Natural killer cell (primary cell): ENCODE data around the gene CPSF3. TPM values are rescaled to one million over a fixed set of nuclear protein-coding genes. Genes with fewer than 3 reads are reported as not detected.

Source experiments
- ATAC-seq, 3 donors: fragments of 150-1000 bp in 2 of 3; fragments of 200-7000 bp in 1 of 3; cut with Tn5 transposase; 1 replicate in 1 of 3; 2 replicates in 2 of 3; pipeline ENCODE4 v1.10.0; 2021; ENCODE audit warnings: mild to moderate bottlenecking in 2 of 3, moderate library complexity in 2 of 3
- DNase-seq, 2 donors: peaks; one replicate each; pipeline versions ENCODE4 v3.0.0 to v3.0.0-alpha.2; 2013 to 2021; ENCODE audit warnings: mixed read lengths in 1 of 2
- H3K27ac ChIP-seq: one replicate; pipeline ENCODE4 v1.5.1; 2013; ENCODE audit warnings: mild to moderate bottlenecking, low read length
- H3K27me3 ChIP-seq: one replicate; pipeline ENCODE4 v1.6.1; 2013; ENCODE audit warnings: low read length; ENCODE audit not compliant: control insufficient read depth, insufficient read depth
- H3K36me3 ChIP-seq: one replicate; pipeline ENCODE4 v1.6.1; 2013; ENCODE audit warnings: low read length; ENCODE audit not compliant: control insufficient read depth, insufficient read depth
- H3K4me1 ChIP-seq: one replicate; pipeline ENCODE4 v1.6.1; 2013; ENCODE audit warnings: low read length; ENCODE audit not compliant: control insufficient read depth, insufficient read depth
- H3K4me3 ChIP-seq: one replicate; pipeline ENCODE4 v1.5.1; 2013; ENCODE audit warnings: low read length
- H3K9me3 ChIP-seq: one replicate; pipeline ENCODE4 v1.6.1; 2013; ENCODE audit warnings: low read length; ENCODE audit not compliant: control insufficient read depth, insufficient read depth
- H3K27ac Mint-ChIP-seq, 2 donors: one replicate each; pipeline ENCODE4 v1.8.0; 2022; ENCODE audit warnings: mild to moderate bottlenecking in 2 of 2, mixed read lengths in 2 of 2, moderate library complexity in 1 of 2
- H3K27me3 Mint-ChIP-seq, 2 donors: one replicate each; pipeline ENCODE4 v1.8.0; 2022; ENCODE audit warnings: low read depth in 2 of 2, mixed read lengths in 2 of 2
- H3K36me3 Mint-ChIP-seq: one replicate; pipeline ENCODE4 v1.8.0; 2022; ENCODE audit warnings: mixed read lengths
- H3K4me1 Mint-ChIP-seq, 2 donors: one replicate each; pipeline ENCODE4 v1.8.0; 2022; ENCODE audit warnings: mixed read lengths in 2 of 2
- H3K4me3 Mint-ChIP-seq: one replicate; pipeline ENCODE4 v1.8.0; 2022; ENCODE audit warnings: mild to moderate bottlenecking, moderate library complexity, mixed read lengths
- H3K9me3 Mint-ChIP-seq, 2 donors: one replicate each; pipeline ENCODE4 v1.8.0; 2022; ENCODE audit warnings: mixed read lengths in 2 of 2
- WGBS: methylation state at CpG from one replicate; pipeline ENCODE4 v1.1.7; 2013; ENCODE audit warnings: missing lambda C conversion rate; ENCODE audit not compliant: insufficient coverage; 5-methylcytosine and 5-hydroxymethylcytosine counted together
- intact Hi-C: fragments of 100-400 bp; cut with micrococcal nuclease; formaldehyde crosslinking; loops from one replicate; pipeline ENCODE4 v1.14.2; 2022
- total RNA-seq, 4 donors: library from RNA; stranded (reverse); fragments of 120-200 nt in 1 of 4; gene quantifications; one replicate each; pipeline versions ENCODE4 v1.2.3 to v1.2.4, GENCODE V29; 2013 to 2022
- TF ChIP-seq, protein P1 (sequence below): fragments of 200-600 bp; IDR thresholded peaks from one replicate; pipeline ENCODE4 v1.8.0; 2022; ENCODE audit warnings: antibody characterized with exemption

CPSF3 gene
- total RNA-seq, 3 donors from 2014 or later (not counting 1 experiment from before 2014, with no cell fraction given) = 28.4 to 30.7 (median 28.7) TPM

- Histone ChIP-seq H3K27me3 (no peaks in the 10 kb centered on the region), H3K36me3 (peaks cover 20% of the 10 kb centered on the region), H3K9me3 (no peaks in the 10 kb centered on the region), H3K4me1 (peaks cover 5% of the 10 kb centered on the region), H3K4me3 (no peak overlapping the region), H3K27ac (no peak overlapping the region)
- WGBS = 100% methylated on average over 4 of the region's 5 CpGs
- ATAC-seq = no peak
- Mint-ChIP-seq H3K36me3 (no peaks in the 10 kb centered on the region), H3K4me1 (peaks cover 6 to 7% of the 10 kb centered on the region in 2 donors), H3K27me3 (no peaks in the 10 kb centered on the region), H3K27ac (no peak overlapping the region), H3K9me3 (no peaks in the 10 kb centered on the region), H3K4me3 (no peak overlapping the region)
- intact Hi-C loops = no loop called here
- DNase-seq = no peak
- TF ChIP-seq, protein P1, sequence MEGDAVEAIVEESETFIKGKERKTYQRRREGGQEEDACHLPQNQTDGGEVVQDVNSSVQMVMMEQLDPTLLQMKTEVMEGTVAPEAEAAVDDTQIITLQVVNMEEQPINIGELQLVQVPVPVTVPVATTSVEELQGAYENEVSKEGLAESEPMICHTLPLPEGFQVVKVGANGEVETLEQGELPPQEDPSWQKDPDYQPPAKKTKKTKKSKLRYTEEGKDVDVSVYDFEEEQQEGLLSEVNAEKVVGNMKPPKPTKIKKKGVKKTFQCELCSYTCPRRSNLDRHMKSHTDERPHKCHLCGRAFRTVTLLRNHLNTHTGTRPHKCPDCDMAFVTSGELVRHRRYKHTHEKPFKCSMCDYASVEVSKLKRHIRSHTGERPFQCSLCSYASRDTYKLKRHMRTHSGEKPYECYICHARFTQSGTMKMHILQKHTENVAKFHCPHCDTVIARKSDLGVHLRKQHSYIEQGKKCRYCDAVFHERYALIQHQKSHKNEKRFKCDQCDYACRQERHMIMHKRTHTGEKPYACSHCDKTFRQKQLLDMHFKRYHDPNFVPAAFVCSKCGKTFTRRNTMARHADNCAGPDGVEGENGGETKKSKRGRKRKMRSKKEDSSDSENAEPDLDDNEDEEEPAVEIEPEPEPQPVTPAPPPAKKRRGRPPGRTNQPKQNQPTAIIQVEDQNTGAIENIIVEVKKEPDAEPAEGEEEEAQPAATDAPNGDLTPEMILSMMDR = no peak
Observed at GRCh38 chr2:9462313-9462712, 38.9 kb downstream of the CPSF3 start.

GRCh38 chr2:9462886-9463697 lies 39.6 kb downstream of the CPSF3 start:
- H3K4me3 Mint-ChIP-seq = no peak overlapping the region
- Histone ChIP-seq H3K27ac (no peak overlapping the region), H3K36me3 (peaks cover 20% of the 10 kb centered on the region), H3K4me3 (no peak overlapping the region), H3K4me1 (peaks cover 5% of the 10 kb centered on the region), H3K27me3 (no peaks in the 10 kb centered on the region), H3K9me3 (no peaks in the 10 kb centered on the region)
- ATAC-seq = peak; percentile 17 to 70 (median 68)
- H3K27ac Mint-ChIP-seq = peak overlapping the region; percentile 59 to 74
- no peaks in the 10 kb centered on the region for H3K36me3 Mint-ChIP-seq
- H3K4me1 Mint-ChIP-seq = peaks cover 6 to 7% of the 10 kb centered on the region in 2 donors
- TF ChIP-seq, protein P1 = no peak
- no peaks in the 10 kb centered on the region for H3K27me3 Mint-ChIP-seq
- intact Hi-C loops = no loop called here
- WGBS = 88% methylated on average over 6 of the region's 6 CpGs
- no peak for DNase-seq
- no peaks in the 10 kb centered on the region for H3K9me3 Mint-ChIP-seq

DNA sequence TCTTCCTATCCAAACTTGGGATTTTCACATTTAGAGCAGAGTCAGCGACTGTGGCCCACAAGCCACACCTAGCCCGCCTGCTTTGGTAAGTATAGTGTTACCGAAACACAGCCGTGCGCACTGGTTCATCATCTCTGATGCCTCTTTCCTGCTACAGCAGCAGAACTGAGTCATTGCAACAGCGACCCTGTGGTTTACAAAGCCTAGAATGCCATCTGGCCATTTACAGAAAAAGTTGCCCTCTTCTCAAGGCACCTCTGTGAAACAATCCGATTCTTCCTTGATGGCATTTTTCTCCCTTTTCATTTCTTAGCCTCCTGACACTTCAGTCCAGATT lies 40.2 kb downstream of the CPSF3 start:
- 73% methylated on average over 7 of the region's 7 CpGs for WGBS
- ATAC-seq (peak; percentile 79 to 94 (median 80)), DNase-seq (peak; percentile 25 to 32)
- Histone ChIP-seq H3K27me3 (no peaks in the 10 kb centered on the region), H3K4me3 (no peak overlapping the region), H3K36me3 (peaks cover 20% of the 10 kb centered on the region), H3K27ac (no peak overlapping the region), H3K4me1 (peaks cover 5% of the 10 kb centered on the region), H3K9me3 (no peaks in the 10 kb centered on the region)
- TF ChIP-seq, protein P1 = no peak
- Mint-ChIP-seq H3K36me3 (no peaks in the 10 kb centered on the region), H3K4me3 (no peak overlapping the region), H3K27me3 (no peaks in the 10 kb centered on the region), H3K9me3 (no peaks in the 10 kb centered on the region), H3K27ac (peak overlapping the region in 1 of 2 donors; percentile 74), H3K4me1 (peaks cover 6 to 7% of the 10 kb centered on the region in 2 donors)
- intact Hi-C loops = no loop called here
